Activated CD8-positive, alpha-beta T cell treated with anti-CD3 and anti-CD28 coated beads, Interleukin-2, amount 10 ng/mL, durations not matched to agents 7 days and 5 days (primary cell): Measurements from ENCODE around the gene RFT1. TPM values are rescaled to one million over a fixed set of nuclear protein-coding genes. Genes with fewer than 3 reads are reported as not detected.

ENCODE experiments used
- ATAC-seq: fragments of 150-1000 bp; cut with Tn5 transposase; one replicate; pipeline ENCODE4 v1.10.0; 2021; ENCODE audit warnings: moderate library complexity
- CTCF ChIA-PET: fragments of 350-600 bp; sonication (Branson Sonifier 250); formaldehyde crosslinking; loops from one replicate; lab custom pipeline; 2021; ENCODE audit warnings: antibody characterized with exemption; lab: Charles Lee
- POLR2A ChIA-PET: fragments of 350-600 bp; sonication (Branson Sonifier 250); formaldehyde crosslinking; loops from one replicate; lab custom pipeline; 2021; ENCODE audit warnings: antibody characterized with exemption; lab: Charles Lee
- DNase-seq: peaks from one replicate; pipeline ENCODE4 v3.0.0-alpha.2; 2020
- H3K27ac Mint-ChIP-seq: one replicate; pipeline ENCODE4 v1.8.0; 2021; ENCODE audit warnings: mild to moderate bottlenecking, mixed read lengths
- H3K27me3 Mint-ChIP-seq: one replicate; pipeline ENCODE4 v1.8.0; 2021; ENCODE audit warnings: low read depth, mixed read lengths
- H3K36me3 Mint-ChIP-seq: one replicate; pipeline ENCODE4 v1.8.0; 2021; ENCODE audit warnings: low read depth, mixed read lengths
- H3K4me1 Mint-ChIP-seq: one replicate; pipeline ENCODE4 v1.8.0; 2021; ENCODE audit warnings: low read depth, mixed read lengths
- H3K4me3 Mint-ChIP-seq: one replicate; pipeline ENCODE4 v1.8.0; 2021; ENCODE audit warnings: mild to moderate bottlenecking, mixed read lengths
- H3K9me3 Mint-ChIP-seq: one replicate; pipeline ENCODE4 v1.8.0; 2022; ENCODE audit warnings: mixed read lengths; ENCODE audit not compliant: insufficient read depth
- total RNA-seq, 2 experiments: library from RNA; stranded (reverse); gene quantifications; one replicate each; pipeline ENCODE4 v1.2.3, GENCODE V29; 2021

RFT1 gene
- total RNA-seq, 2 experiments from 2014 or later, result 31.7 to 32.3 TPM

DNA sequence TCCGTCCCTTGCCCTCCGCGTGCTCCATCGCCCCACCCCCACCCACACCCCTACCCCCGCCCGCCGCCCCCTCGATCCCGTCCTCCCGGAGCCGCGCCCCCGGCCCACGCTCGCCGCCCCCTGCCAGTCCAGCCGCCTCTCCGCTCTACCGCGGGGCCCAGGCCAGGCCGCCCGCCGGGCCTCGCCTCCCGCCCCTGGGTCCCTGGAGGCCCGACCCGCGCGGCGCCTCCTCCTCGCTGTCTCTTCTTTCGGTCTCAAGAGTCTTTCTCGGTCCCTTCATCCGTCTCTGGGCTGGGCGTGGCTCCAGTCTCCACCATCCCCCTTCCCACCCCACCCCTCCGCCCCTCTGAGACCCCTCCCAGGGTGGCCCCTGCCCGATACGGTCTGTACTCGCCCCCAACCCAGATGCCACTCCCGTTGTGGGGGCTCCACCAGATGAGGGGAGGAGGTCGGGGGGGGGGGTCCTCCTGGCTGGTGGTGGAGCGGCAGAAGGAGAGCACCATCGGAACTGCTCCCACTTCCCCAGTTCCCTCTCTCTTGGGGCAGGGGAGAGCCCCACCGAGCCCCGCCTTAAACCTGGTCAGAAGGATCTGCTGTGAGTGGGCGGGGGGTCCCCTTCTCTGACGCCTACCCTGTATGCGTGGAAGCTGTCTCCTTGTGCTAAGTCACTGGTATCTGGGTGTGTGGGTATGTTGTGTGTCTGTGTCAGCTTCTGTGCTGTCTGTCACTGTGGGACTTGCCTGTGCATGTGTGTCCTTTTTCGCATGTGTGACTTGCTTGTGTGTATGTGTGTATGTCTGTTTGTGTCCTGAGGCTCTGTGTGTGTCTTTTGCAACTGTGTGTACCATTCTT is 31.8 kb upstream of the RFT1 start:
- Mint-ChIP-seq H3K4me3 (peak overlapping the region; percentile 73), H3K9me3 (no peaks in the 10 kb centered on the region), H3K27me3 (peaks cover 26% of the 10 kb centered on the region), H3K4me1 (peaks cover 29% of the 10 kb centered on the region), H3K36me3 (no peaks in the 10 kb centered on the region), H3K27ac (peak overlapping the region; percentile 82)
- ChIA-PET CTCF (no interaction called here), POLR2A (no interaction called here)
- DNase-seq, result peak; percentile 35
- peak; percentile 14 for ATAC-seq

DNA sequence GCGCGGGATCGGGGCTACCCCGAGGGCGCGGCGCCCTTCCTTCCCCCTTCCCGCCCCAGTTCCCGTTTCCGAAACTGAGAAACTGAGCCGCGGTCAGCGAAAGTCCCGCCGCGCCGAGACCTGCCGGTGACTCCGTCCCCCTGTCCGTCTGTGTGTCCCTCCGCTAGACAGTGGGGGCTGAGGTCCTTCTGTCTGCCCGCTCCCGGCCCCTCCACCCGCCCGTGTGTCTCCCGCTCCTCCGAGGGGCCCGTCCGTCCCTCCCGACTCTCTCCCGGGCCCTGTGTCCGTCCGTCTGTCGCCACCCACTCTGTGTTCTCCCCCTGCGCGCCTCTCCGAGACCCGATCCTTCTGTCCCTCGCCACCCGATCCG is 31.2 kb upstream of the RFT1 start:
- POLR2A ChIA-PET, result interaction anchor here (1.4 kb wide), 1 partner anchor 186 kb away, joined by 4 read pairs; the partner anchor contains the start of gene DCP1A
- Mint-ChIP-seq H3K9me3 (no peaks in the 10 kb centered on the region), H3K27me3 (peaks cover 31% of the 10 kb centered on the region), H3K36me3 (no peaks in the 10 kb centered on the region), H3K27ac (peak overlapping the region; percentile 82), H3K4me3 (peak overlapping the region; percentile 73), H3K4me1 (peaks cover 25% of the 10 kb centered on the region)
- DNase-seq, result no peak
- ATAC-seq, result peak; percentile 4
- CTCF ChIA-PET, result interaction anchor here (0.7 to 1.7 kb wide), 3 partner anchors 34 to 52 kb away, joined by 3 to 13 read pairs (median 4); no protein-coding TSS in a partner anchor

DNA sequence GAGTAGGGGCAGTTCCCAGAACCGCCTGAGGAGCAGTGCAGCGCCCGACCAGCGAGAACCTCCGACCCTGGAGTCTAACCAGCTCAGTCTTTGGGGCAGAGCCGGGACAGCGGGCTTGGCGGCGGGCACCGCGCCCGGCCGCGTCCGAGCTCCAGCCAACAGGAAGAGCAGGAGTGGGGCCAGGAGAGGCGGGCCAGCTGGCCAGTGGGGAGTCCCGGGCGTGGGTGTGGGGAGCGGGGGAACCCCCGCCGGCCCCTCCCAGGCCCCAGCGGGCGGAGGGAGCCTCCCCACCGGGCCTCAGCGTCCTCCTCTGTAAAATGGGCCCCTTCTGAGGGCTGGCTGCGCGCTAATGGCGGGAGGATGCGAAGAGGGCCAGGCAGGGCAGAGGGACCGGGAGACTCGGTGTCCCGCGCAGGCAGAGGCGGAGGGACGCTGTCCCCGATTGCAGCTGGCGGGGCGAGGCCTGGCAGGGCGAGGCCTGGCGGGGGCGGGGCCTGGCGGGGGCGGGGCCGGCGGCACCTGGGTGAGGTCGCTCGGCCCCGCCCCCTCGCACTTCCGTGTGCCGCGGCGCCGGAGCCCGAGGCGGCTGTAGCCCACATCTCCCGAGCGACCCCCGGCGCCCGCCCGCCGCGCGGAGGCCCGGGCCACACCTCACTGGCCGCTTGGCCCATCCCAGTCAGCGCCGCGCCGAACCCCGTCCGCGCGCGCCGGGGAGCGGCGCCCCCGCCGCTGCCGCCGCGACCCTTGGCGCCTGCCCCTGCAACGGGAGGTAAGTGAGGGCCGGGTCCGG is 30.6 kb upstream of the RFT1 start, which contains the start of gene PRKCD:
TSS of gene PRKCD (plus strand) at position 550 of the 790 bp plus-strand sequence. CDS start 17,214 bp downstream, outside the sequence.
- Mint-ChIP-seq H3K9me3 (no peaks in the 10 kb centered on the region), H3K4me1 (peaks cover 22% of the 10 kb centered on the region), H3K27me3 (peaks cover 33% of the 10 kb centered on the region), H3K36me3 (no peaks in the 10 kb centered on the region), H3K4me3 (peak within 1 kb of the TSS; percentile 73), H3K27ac (peak within 1 kb of the TSS; percentile 82)
- ChIA-PET CTCF (interaction anchor here (0.6 to 1.7 kb wide), 13 partner anchors 10 to 60 kb away, joined by 3 to 13 read pairs (median 3); no protein-coding TSS in a partner anchor), POLR2A (interaction anchor here (0.6 to 1.4 kb wide), 3 partner anchors 28 to 187 kb away, joined by 3 to 4 read pairs (median 4); partner anchors contain the start of genes DCP1A and TKT)
- ATAC-seq (peak; percentile 86), DNase-seq (peak; percentile 83)

GRCh38 chr3:53160061-53160659 is 29.9 kb upstream of the RFT1 start:
- H3K27me3 Mint-ChIP-seq, result peaks cover 37% of the 10 kb centered on the region
- POLR2A ChIA-PET, result interaction anchor here (0.6 to 1.4 kb wide), 3 partner anchors 29 to 187 kb away, joined by 3 to 4 read pairs (median 4); partner anchors contain the start of genes DCP1A and TKT
- no peaks in the 10 kb centered on the region for H3K9me3 Mint-ChIP-seq

DNA sequence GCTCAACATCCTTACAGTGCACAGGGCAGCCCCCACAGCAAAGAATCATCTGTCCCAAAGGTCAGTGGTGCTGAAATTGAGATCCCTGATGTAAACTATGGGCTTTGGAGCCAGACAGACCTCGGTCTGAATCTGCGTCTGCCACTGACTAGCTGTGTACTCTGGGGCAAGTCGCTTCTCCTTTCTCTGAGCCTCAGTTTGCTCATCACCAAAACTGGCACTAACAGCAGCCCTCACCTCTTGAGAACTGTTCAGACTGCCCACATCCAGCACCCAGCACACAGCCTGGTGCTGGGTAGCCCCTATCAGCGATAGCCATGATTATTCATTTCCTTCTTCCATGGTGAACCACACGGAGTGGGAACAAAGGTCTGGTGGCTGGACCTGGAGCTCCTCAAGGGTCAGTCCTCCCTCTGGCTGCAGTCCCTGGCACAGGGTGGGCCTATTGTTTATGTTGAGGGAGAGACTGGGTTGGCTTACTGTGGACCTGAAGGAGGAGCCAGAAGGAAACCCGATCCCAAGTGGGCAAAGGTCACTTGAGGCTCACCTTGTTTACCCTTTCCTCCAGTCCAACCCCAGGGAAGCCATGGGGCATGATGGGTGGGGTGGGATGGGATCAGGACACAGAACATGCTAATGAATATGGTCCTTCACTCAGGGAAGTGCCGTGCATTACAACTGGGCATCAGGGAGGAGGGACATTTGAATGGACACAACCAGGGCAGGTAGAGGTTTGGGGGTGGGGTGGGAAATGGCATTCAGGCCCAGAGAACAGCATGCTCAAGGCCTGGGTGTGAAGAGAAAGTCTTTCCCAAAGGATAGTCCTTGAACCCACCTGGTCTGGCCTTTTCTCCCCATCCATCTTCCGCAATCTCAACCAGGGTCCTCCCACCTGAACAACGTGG is 29.2 kb upstream of the RFT1 start:
- ChIA-PET CTCF (interaction anchor here (0.5 to 1.9 kb wide), 11 partner anchors 9 to 96 kb away, joined by 3 to 13 read pairs (median 3); partner anchors contain the start of gene TKT), POLR2A (interaction anchor here (0.9 kb wide), 1 partner anchor 30 kb away, joined by 3 read pairs; no protein-coding TSS in a partner anchor)
- no peak for DNase-seq
- Mint-ChIP-seq H3K36me3 (no peaks in the 10 kb centered on the region), H3K4me1 (peaks cover 22% of the 10 kb centered on the region), H3K4me3 (no peak overlapping the region), H3K27me3 (peaks cover 41% of the 10 kb centered on the region), H3K9me3 (no peaks in the 10 kb centered on the region), H3K27ac (no peak overlapping the region)
- no peak for ATAC-seq

More at GRCh38 chr3:53160061-53160659, 29.9 kb upstream of the RFT1 start:
- CTCF ChIA-PET, result interaction anchor here (0.6 to 1.7 kb wide), 12 partner anchors 9 to 60 kb away, joined by 3 to 13 read pairs (median 4); no protein-coding TSS in a partner anchor
- Mint-ChIP-seq H3K4me3 (peak overlapping the region; percentile 68), H3K4me1 (peaks cover 22% of the 10 kb centered on the region), H3K36me3 (no peaks in the 10 kb centered on the region), H3K27ac (no peak overlapping the region)
- ATAC-seq (no peak), DNase-seq (no peak)

- Mint-ChIP-seq H3K4me1 (peaks cover 22% of the 10 kb centered on the region), H3K4me3 (no peak overlapping the region), H3K27me3 (peaks cover 44% of the 10 kb centered on the region), H3K27ac (no peak overlapping the region), H3K36me3 (no peaks in the 10 kb centered on the region), H3K9me3 (no peaks in the 10 kb centered on the region)
- ChIA-PET POLR2A (interaction anchor here (0.9 kb wide), 1 partner anchor 29 kb away, joined by 3 read pairs; no protein-coding TSS in a partner anchor), CTCF (interaction anchor here (0.5 to 1.9 kb wide), 4 partner anchors 21 to 97 kb away, joined by 3 to 8 read pairs (median 4); partner anchors contain the start of gene TKT)
- DNase-seq (no peak), ATAC-seq (no peak)
Observed at GRCh38 chr3:53158765-53159155, 28.5 kb upstream of the RFT1 start.

- POLR2A ChIA-PET, result no interaction called here
- Mint-ChIP-seq H3K4me1 (peaks cover 16% of the 10 kb centered on the region), H3K36me3 (no peaks in the 10 kb centered on the region), H3K9me3 (no peaks in the 10 kb centered on the region), H3K27me3 (peaks cover 49% of the 10 kb centered on the region), H3K4me3 (no peak overlapping the region), H3K27ac (no peak overlapping the region)
- no peak for ATAC-seq
- DNase-seq, result no peak
- CTCF ChIA-PET, result interaction anchor here (1.0 to 1.9 kb wide), 3 partner anchors 21 to 38 kb away, joined by 3 to 8 read pairs (median 4); no protein-coding TSS in a partner anchor
Observed at GRCh38 chr3:53157974-53158580, 27.8 kb upstream of the RFT1 start.

GRCh38 chr3:53156368-53156834 is 26.2 kb upstream of the RFT1 start:
- ATAC-seq (no peak), DNase-seq (no peak)
- H3K36me3 Mint-ChIP-seq, result no peaks in the 10 kb centered on the region
- no peak overlapping the region for H3K4me3 Mint-ChIP-seq
- peaks cover 49% of the 10 kb centered on the region for H3K27me3 Mint-ChIP-seq
- ChIA-PET POLR2A (no interaction called here), CTCF (no interaction called here)
- peaks cover 6% of the 10 kb centered on the region for H3K4me1 Mint-ChIP-seq
- no peak overlapping the region for H3K27ac Mint-ChIP-seq
- no peaks in the 10 kb centered on the region for H3K9me3 Mint-ChIP-seq

GRCh38 chr3:53155760-53156159 is 25.5 kb upstream of the RFT1 start:
- H3K36me3 Mint-ChIP-seq, result no peaks in the 10 kb centered on the region
- no peak overlapping the region for H3K4me3 Mint-ChIP-seq
- peaks cover 49% of the 10 kb centered on the region for H3K27me3 Mint-ChIP-seq
- H3K4me1 Mint-ChIP-seq, result peaks cover 6% of the 10 kb centered on the region
- ChIA-PET CTCF (interaction anchor here (0.7 to 1.4 kb wide), 2 partner anchors 9 to 22 kb away, joined by 3 read pairs; no protein-coding TSS in a partner anchor), POLR2A (no interaction called here)
- ATAC-seq, result no peak
- no peak for DNase-seq
- no peaks in the 10 kb centered on the region for H3K9me3 Mint-ChIP-seq
- H3K27ac Mint-ChIP-seq, result no peak overlapping the region

- Mint-ChIP-seq H3K27me3 (peaks cover 47% of the 10 kb centered on the region), H3K4me3 (no peak overlapping the region), H3K27ac (no peak overlapping the region), H3K9me3 (no peaks in the 10 kb centered on the region), H3K36me3 (no peaks in the 10 kb centered on the region), H3K4me1 (no peaks in the 10 kb centered on the region)
- ChIA-PET POLR2A (no interaction called here), CTCF (interaction anchor here (0.7 to 1.4 kb wide), 2 partner anchors 8 to 21 kb away, joined by 3 read pairs; no protein-coding TSS in a partner anchor)
- DNase-seq (no peak), ATAC-seq (no peak)
Observed at GRCh38 chr3:53154881-53155285, 24.6 kb upstream of the RFT1 start.
